GM21526 (cell line): ENCODE measurements around the gene RAI14.

ENCODE experiments used
- ATAC-seq: cut with Tn5 transposase; IDR thresholded peaks from one replicate; pipeline ENCODE4 v1.9.1; 2021; ENCODE audit warnings: moderate library complexity; ENCODE audit not compliant: unreplicated experiment, low FRiP score

The RAI14 gene

GRCh38 chr5:34656001-34656699 lies at the start of gene RAI14:
TSS of gene RAI14 (plus strand) at chr5:34656328. CDS start at chr5:34686920, 30,592 bp downstream.
- ATAC-seq, result no peak

GRCh38 chr5:34608368-34608767 lies 47.8 kb upstream of the RAI14 start:
- no peak for ATAC-seq

GRCh38 chr5:34608859-34609648 lies 47.1 kb upstream of the RAI14 start:
- ATAC-seq, result no peak

- no peak for ATAC-seq
Observed at GRCh38 chr5:34609951-34610441, 46.1 kb upstream of the RAI14 start.

GRCh38 chr5:34610546-34610945 lies 45.6 kb upstream of the RAI14 start:
- no peak for ATAC-seq

GRCh38 chr5:34611464-34612415 lies 44.4 kb upstream of the RAI14 start:
- no peak for ATAC-seq

GRCh38 chr5:34616651-34617050 lies 39.5 kb upstream of the RAI14 start:
- ATAC-seq, result no peak

- no peak for ATAC-seq
Observed at GRCh38 chr5:34618371-34619065, 37.6 kb upstream of the RAI14 start.

- no peak for ATAC-seq
Observed at GRCh38 chr5:34620185-34620584, 35.9 kb upstream of the RAI14 start.

GRCh38 chr5:34621277-34622097 lies 34.6 kb upstream of the RAI14 start:
- ATAC-seq, result no peak

- no peak for ATAC-seq
Observed at GRCh38 chr5:34622098-34622400, 34.1 kb upstream of the RAI14 start.

GRCh38 chr5:34624691-34625090 lies 31.4 kb upstream of the RAI14 start:
- ATAC-seq, result no peak

GRCh38 chr5:34625246-34625645 lies 30.9 kb upstream of the RAI14 start:
- no peak for ATAC-seq

- ATAC-seq, result no peak
Observed at GRCh38 chr5:34626036-34626435, 30.1 kb upstream of the RAI14 start.

- no peak for ATAC-seq
Observed at GRCh38 chr5:34626751-34627150, 29.4 kb upstream of the RAI14 start.

- no peak for ATAC-seq
Observed at GRCh38 chr5:34627794-34628193, 28.3 kb upstream of the RAI14 start.

GRCh38 chr5:34628373-34628772 lies 27.8 kb upstream of the RAI14 start:
- ATAC-seq, result no peak

GRCh38 chr5:34630596-34630995 lies 25.5 kb upstream of the RAI14 start:
- ATAC-seq, result no peak

- ATAC-seq, result no peak
Observed at GRCh38 chr5:34632807-34633422, 23.2 kb upstream of the RAI14 start.
